IMR-90 (cell line): ENCODE data around the gene TMPRSS9. TPM values are rescaled to one million over a fixed set of nuclear protein-coding genes. Genes with fewer than 3 reads are reported as not detected.

Experiments used
- ATAC-seq: fragments of 200-7000 bp; cut with Tn5 transposase; 2 replicates; pipeline ENCODE4 v1.9.1; 2020; ENCODE audit warnings: low read depth, mild to moderate bottlenecking, moderate library complexity
- BruUV-seq: library from RNA; stranded (reverse); fragments of 400-500 nt; replicated peaks from 2 replicates; lab custom pipeline; 2021; lab: Mats Ljungman, UMichigan
- CTCF ChIA-PET: fragments of 300-600 bp; formaldehyde crosslinking; extraction: SDS; loops from one replicate; lab custom pipeline; 2021; ENCODE audit warnings: antibody characterized with exemption; lab: Yijun Ruan, JAX
- POLR2A ChIA-PET: fragments of 300-600 bp; sonication (Branson Sonifier 250); formaldehyde crosslinking; loops from one replicate; lab custom pipeline; 2022; ENCODE audit warnings: antibody characterized with exemption; ENCODE audit not compliant: unreplicated experiment; lab: Charles Lee
- DNase-seq: peaks from one replicate; pipeline ENCODE4 v3.0.0; 2013
- H2AFZ ChIP-seq: replicated peaks from 2 replicates; pipeline ENCODE3; 2013; ENCODE audit warnings: low read length, mild to moderate bottlenecking; ENCODE audit not compliant: poor library complexity
- H2AK5ac ChIP-seq: 2 replicates; pipeline ENCODE4 v1.6.1; 2013; ENCODE audit warnings: low read depth, low read length, inconsistent platforms
- H2AK9ac ChIP-seq: replicated peaks from 2 replicates; pipeline ENCODE3; 2013; ENCODE audit warnings: mild to moderate bottlenecking, low read depth, low read length, moderate library complexity; ENCODE audit not compliant: poor library complexity
- H2BK120ac ChIP-seq: 2 replicates; pipeline ENCODE4 v1.6.1; 2013; ENCODE audit warnings: low read depth, low read length, inconsistent platforms
- H2BK15ac ChIP-seq: 3 replicates; pipeline ENCODE4 v1.6.1; 2013; ENCODE audit warnings: low read depth, low read length, inconsistent platforms
- H2BK20ac ChIP-seq: 2 replicates; pipeline ENCODE4 v1.6.1; 2013; ENCODE audit warnings: low read depth, mild to moderate bottlenecking, inconsistent platforms, low read length, moderate library complexity
- H2BK5ac ChIP-seq: 2 replicates; pipeline ENCODE4 v1.6.1; 2013; ENCODE audit warnings: mild to moderate bottlenecking, low read depth, low read length, inconsistent platforms; ENCODE audit not compliant: poor library complexity, severe bottlenecking
- H3K14ac ChIP-seq: replicated peaks from 2 replicates; pipeline ENCODE4 v1.6.1; 2013; ENCODE audit warnings: low read depth, low read length, inconsistent platforms
- H3K18ac ChIP-seq: 2 replicates; pipeline ENCODE4 v1.6.1; 2013; ENCODE audit warnings: low read depth, low read length, control low read depth
- H3K23ac ChIP-seq: 2 replicates; pipeline ENCODE4 v1.6.1; 2013; ENCODE audit warnings: low read depth, low read length, inconsistent platforms
- H3K27ac ChIP-seq: 2 replicates; pipeline ENCODE4 v1.5.1; 2013; ENCODE audit warnings: mild to moderate bottlenecking, control low read depth, low read length; ENCODE audit not compliant: insufficient read depth
- H3K27me3 ChIP-seq: 2 replicates; pipeline ENCODE4 v1.6.1; 2013; ENCODE audit warnings: low read length; ENCODE audit not compliant: control insufficient read depth, insufficient read depth
- H3K36me3 ChIP-seq: 2 replicates; pipeline ENCODE4 v1.6.1; 2013; ENCODE audit warnings: low read length, mixed read lengths; ENCODE audit not compliant: control insufficient read depth, insufficient read depth
- H3K4ac ChIP-seq: 2 replicates; pipeline ENCODE4 v1.6.1; 2013; ENCODE audit warnings: low read depth, low read length, inconsistent platforms
- H3K4me1 ChIP-seq: 2 replicates; pipeline ENCODE4 v1.6.1; 2013; ENCODE audit warnings: low read length, mixed read lengths; ENCODE audit not compliant: control insufficient read depth, insufficient read depth
- H3K4me2 ChIP-seq: 2 replicates; pipeline ENCODE4 v1.6.1; 2013; ENCODE audit warnings: low read depth, mild to moderate bottlenecking, control low read depth, low read length, moderate library complexity
- H3K4me3 ChIP-seq: 2 replicates; pipeline ENCODE4 v1.5.1; 2013; ENCODE audit warnings: low read depth, mild to moderate bottlenecking, control low read depth, low read length, moderate library complexity; ENCODE audit not compliant: insufficient read depth
- H3K56ac ChIP-seq: 2 replicates; pipeline ENCODE4 v1.6.1; 2013; ENCODE audit warnings: low read length, inconsistent platforms; ENCODE audit not compliant: insufficient read depth; ENCODE audit errors: extremely low read depth
- H3K79me1 ChIP-seq, 2 experiments: 2 replicates each; pipeline ENCODE4 v1.6.1; 2013; ENCODE audit warnings: low read length in 2 of 2, inconsistent platforms in 1 of 2, low read depth in 1 of 2
- H3K9ac ChIP-seq: 2 replicates; pipeline ENCODE4 v1.6.1; 2013; ENCODE audit warnings: low read depth, low read length, control low read depth
- H3K9me1 ChIP-seq: 2 replicates; pipeline ENCODE4 v1.6.1; 2013; ENCODE audit warnings: low read length, inconsistent platforms; ENCODE audit not compliant: insufficient read depth
- H3K9me3 ChIP-seq: 2 replicates; pipeline ENCODE4 v1.6.1; 2013; ENCODE audit warnings: low read length; ENCODE audit not compliant: control insufficient read depth, insufficient read depth
- H4K20me1 ChIP-seq: 2 replicates; pipeline ENCODE4 v1.6.1; 2013; ENCODE audit warnings: low read length, inconsistent platforms; ENCODE audit not compliant: insufficient read depth
- H4K5ac ChIP-seq: 2 replicates; pipeline ENCODE4 v1.6.1; 2013; ENCODE audit warnings: mild to moderate bottlenecking, low read depth, low read length, control low read depth
- H4K8ac ChIP-seq, 2 experiments: 2 replicates each; pipeline ENCODE4 v1.6.1; 2013; ENCODE audit warnings: low read depth in 2 of 2, low read length in 2 of 2, control low read depth in 1 of 2, inconsistent platforms in 1 of 2
- H4K91ac ChIP-seq: 2 replicates; pipeline ENCODE4 v1.6.1; 2013; ENCODE audit warnings: low read depth, low read length, inconsistent platforms; ENCODE audit not compliant: insufficient read depth
- BHLHE40 ChIP-seq: fragments of 150-350 bp; IDR thresholded peaks from 2 replicates; pipeline ENCODE4 v1.6.1; 2016; ENCODE audit warnings: mild to moderate bottlenecking, low read depth, low read length
- CEBPB ChIP-seq: IDR thresholded peaks from 2 replicates; pipeline ENCODE4 v1.6.1; 2012; ENCODE audit warnings: low read depth, low read length, improper control_type of control experiment
- CHD1 ChIP-seq: IDR thresholded peaks from 2 replicates; pipeline ENCODE4 v1.6.1; 2012; ENCODE audit warnings: low read depth, low read length, improper control_type of control experiment
- FOS ChIP-seq: fragments of 150-350 bp; IDR thresholded peaks from 2 replicates; pipeline ENCODE4 v1.6.1; 2016; ENCODE audit warnings: low read depth, low read length
- MAFK ChIP-seq: IDR thresholded peaks from 2 replicates; pipeline ENCODE4 v1.6.1; 2012; ENCODE audit warnings: low read depth, low read length, improper control_type of control experiment
- MAZ ChIP-seq: IDR thresholded peaks from 2 replicates; pipeline ENCODE4 v1.6.1; 2012; ENCODE audit warnings: low read depth, mild to moderate bottlenecking, low read length, improper control_type of control experiment, moderate library complexity, borderline replicate concordance
- MXI1 ChIP-seq: IDR thresholded peaks from 2 replicates; pipeline ENCODE4 v1.6.1; 2012; ENCODE audit warnings: low read depth, mild to moderate bottlenecking, low read length, moderate library complexity, borderline replicate concordance
- NFE2L2 ChIP-seq: fragments of 150-350 bp; IDR thresholded peaks from 2 replicates; pipeline ENCODE4 v1.6.1; 2016; ENCODE audit warnings: low read depth, mild to moderate bottlenecking, low read length
- POLR2A ChIP-seq: IDR thresholded peaks from 2 replicates; pipeline ENCODE4 v1.6.1; 2012; ENCODE audit warnings: mild to moderate bottlenecking, low read depth, low read length
- RCOR1 ChIP-seq: IDR thresholded peaks from 2 replicates; pipeline ENCODE4 v1.6.1; 2012; ENCODE audit warnings: mild to moderate bottlenecking, low read length, improper control_type of control experiment; ENCODE audit not compliant: insufficient replicate concordance
- RFX5 ChIP-seq: IDR thresholded peaks from 2 replicates; pipeline ENCODE4 v1.8.0; 2012; ENCODE audit warnings: low read depth, mild to moderate bottlenecking, low read length, moderate library complexity
- SMC3 ChIP-seq: fragments of 150-350 bp; IDR thresholded peaks from 2 replicates; pipeline ENCODE4 v1.6.1; 2016; ENCODE audit warnings: low read depth, mild to moderate bottlenecking, antibody characterized with exemption, low read length, moderate library complexity
- WGBS, 2 experiments: methylation state at CpG; one replicate each; pipeline versions ENCODE4 v1.1.5 to v1.1.7; 2013; ENCODE audit warnings: missing lambda C conversion rate in 2 of 2; ENCODE audit not compliant: insufficient read length in 1 of 2; ENCODE audit errors: extremely low coverage in 2 of 2; 5-methylcytosine and 5-hydroxymethylcytosine counted together
- dilution Hi-C: fragments of 300-500 bp; cut with HindIII; formaldehyde crosslinking; loops from one replicate; pipeline ENCODE4 v1.14.3; 2018; ENCODE audit warnings: low sequenced_read_pairs; ENCODE audit not compliant: unreplicated experiment
- in situ Hi-C: fragments of 300-500 bp; cut with MboI; formaldehyde crosslinking; loops from 3 replicates; pipeline ENCODE4 v1.14.3; 2019; ENCODE audit warnings: low sequenced_read_pairs, inconsistent platforms, mixed read lengths
- intact Hi-C: fragments of 100-400 bp; cut with micrococcal nuclease; formaldehyde crosslinking; loops from 2 replicates; pipeline ENCODE4 v1.10.0; 2022
- polyA plus RNA-seq, 3 experiments: library from polyadenylated mRNA; depleted of rRNA; stranded (reverse); fragments of >200 nt; gene quantifications; 2 replicates each; pipeline ENCODE4 v1.2.3, GENCODE V29; 2012; ENCODE audit warnings: low replicate concordance in 1 of 3
- total RNA-seq: library from RNA; depleted of rRNA; stranded (reverse); fragments of >200 nt; gene quantifications from 2 replicates; pipeline ENCODE4 v1.2.3, GENCODE V29; 2012
- TF ChIP-seq, protein P1 (sequence below): fragments of 150-350 bp; IDR thresholded peaks from 2 replicates; pipeline ENCODE4 v1.6.1; 2017; ENCODE audit warnings: mild to moderate bottlenecking, antibody characterized with exemption, low read length, low read depth
- TF ChIP-seq, protein P2 (sequence below): fragments of 150-350 bp; IDR thresholded peaks from 2 replicates; pipeline ENCODE4 v1.6.1; 2016; ENCODE audit warnings: low read depth, mild to moderate bottlenecking, low read length, moderate library complexity, borderline replicate concordance
- TF ChIP-seq, protein P3 (sequence below): conservative IDR thresholded peaks from 2 replicates; pipeline ENCODE4 v1.5.1; 2012; ENCODE audit warnings: mild to moderate bottlenecking, low read depth, low read length, improper control_type of control experiment

The TMPRSS9 gene
- total and polyA plus RNA-seq, 2 of the 4 experiments (the other 2 are of a cell fraction), result not detected

DNA sequence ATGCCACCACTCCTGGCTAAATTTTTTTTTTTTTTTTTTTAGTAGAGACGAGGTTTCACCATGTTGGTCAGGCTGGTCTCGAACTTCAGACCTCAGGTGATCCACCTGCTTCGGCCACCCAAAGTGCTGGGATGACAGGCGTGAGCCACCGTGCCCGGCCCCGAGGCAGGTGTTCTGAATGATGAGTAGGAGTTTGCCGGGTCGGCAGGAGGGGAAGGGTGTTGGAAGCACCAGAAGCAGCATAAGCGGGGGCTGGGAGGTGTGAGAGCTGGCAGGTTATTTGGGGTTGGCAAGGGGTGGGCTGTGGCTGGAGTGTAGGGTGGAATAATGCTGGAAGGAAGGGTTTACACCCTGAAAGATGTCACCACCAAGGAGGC is 29.8 kb upstream of the TMPRSS9 start:
- Histone ChIP-seq H2AFZ (no peak overlapping the region), H2BK120ac (no peak overlapping the region), H3K27ac (no peak overlapping the region), H2BK15ac (no peak overlapping the region), H3K4ac (no peak overlapping the region), H2AK9ac (no peak overlapping the region), H3K27me3 (no peaks in the 10 kb centered on the region), H3K4me3 (no peak overlapping the region), H2AK5ac (peak overlapping the region; percentile 5; the same call in 1 of the 2 replicates), H3K79me1 (peaks cover 34 to 77% of the 10 kb centered on the region in 2 experiments), H3K9ac (no peak overlapping the region), H3K4me2 (no peak overlapping the region), H3K36me3 (peaks cover 9% of the 10 kb centered on the region), H3K9me1 (no peaks in the 10 kb centered on the region), H4K5ac (no peak overlapping the region), H3K9me3 (no peaks in the 10 kb centered on the region), H4K8ac (no peak overlapping the region), H4K91ac (no peak overlapping the region), H3K14ac (no peak overlapping the region), H3K18ac (no peak overlapping the region), H3K4me1 (peaks cover 4% of the 10 kb centered on the region), H3K56ac (no peak overlapping the region), H2BK5ac (no peak overlapping the region), H2BK20ac (no peak overlapping the region), H3K23ac (no peak overlapping the region), H4K20me1 (peaks cover 38% of the 10 kb centered on the region)
- in situ Hi-C loops (no loop called here), dilution Hi-C loops (no loop called here), intact Hi-C loops (no loop called here)
- POLR2A ChIA-PET, result no interaction called here
- BruUV-seq, result no TSS peak
- no peak for DNase-seq
- no peak for ATAC-seq
- TF ChIP-seq FOS (no peak), MAFK (no peak), POLR2A (no peak), CEBPB (no peak), MXI1 (no peak), BHLHE40 (no peak), SMC3 (no peak), MAZ (no peak), NFE2L2 (no peak), RFX5 (no peak), CHD1 (no peak), RCOR1 (no peak)
- TF ChIP-seq, protein P1, sequence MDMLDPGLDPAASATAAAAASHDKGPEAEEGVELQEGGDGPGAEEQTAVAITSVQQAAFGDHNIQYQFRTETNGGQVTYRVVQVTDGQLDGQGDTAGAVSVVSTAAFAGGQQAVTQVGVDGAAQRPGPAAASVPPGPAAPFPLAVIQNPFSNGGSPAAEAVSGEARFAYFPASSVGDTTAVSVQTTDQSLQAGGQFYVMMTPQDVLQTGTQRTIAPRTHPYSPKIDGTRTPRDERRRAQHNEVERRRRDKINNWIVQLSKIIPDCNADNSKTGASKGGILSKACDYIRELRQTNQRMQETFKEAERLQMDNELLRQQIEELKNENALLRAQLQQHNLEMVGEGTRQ, result no peak
- TF ChIP-seq, protein P2, sequence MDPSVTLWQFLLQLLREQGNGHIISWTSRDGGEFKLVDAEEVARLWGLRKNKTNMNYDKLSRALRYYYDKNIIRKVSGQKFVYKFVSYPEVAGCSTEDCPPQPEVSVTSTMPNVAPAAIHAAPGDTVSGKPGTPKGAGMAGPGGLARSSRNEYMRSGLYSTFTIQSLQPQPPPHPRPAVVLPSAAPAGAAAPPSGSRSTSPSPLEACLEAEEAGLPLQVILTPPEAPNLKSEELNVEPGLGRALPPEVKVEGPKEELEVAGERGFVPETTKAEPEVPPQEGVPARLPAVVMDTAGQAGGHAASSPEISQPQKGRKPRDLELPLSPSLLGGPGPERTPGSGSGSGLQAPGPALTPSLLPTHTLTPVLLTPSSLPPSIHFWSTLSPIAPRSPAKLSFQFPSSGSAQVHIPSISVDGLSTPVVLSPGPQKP, result no peak
- TF ChIP-seq, protein P3, sequence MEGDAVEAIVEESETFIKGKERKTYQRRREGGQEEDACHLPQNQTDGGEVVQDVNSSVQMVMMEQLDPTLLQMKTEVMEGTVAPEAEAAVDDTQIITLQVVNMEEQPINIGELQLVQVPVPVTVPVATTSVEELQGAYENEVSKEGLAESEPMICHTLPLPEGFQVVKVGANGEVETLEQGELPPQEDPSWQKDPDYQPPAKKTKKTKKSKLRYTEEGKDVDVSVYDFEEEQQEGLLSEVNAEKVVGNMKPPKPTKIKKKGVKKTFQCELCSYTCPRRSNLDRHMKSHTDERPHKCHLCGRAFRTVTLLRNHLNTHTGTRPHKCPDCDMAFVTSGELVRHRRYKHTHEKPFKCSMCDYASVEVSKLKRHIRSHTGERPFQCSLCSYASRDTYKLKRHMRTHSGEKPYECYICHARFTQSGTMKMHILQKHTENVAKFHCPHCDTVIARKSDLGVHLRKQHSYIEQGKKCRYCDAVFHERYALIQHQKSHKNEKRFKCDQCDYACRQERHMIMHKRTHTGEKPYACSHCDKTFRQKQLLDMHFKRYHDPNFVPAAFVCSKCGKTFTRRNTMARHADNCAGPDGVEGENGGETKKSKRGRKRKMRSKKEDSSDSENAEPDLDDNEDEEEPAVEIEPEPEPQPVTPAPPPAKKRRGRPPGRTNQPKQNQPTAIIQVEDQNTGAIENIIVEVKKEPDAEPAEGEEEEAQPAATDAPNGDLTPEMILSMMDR, result no peak
- CTCF ChIA-PET, result no interaction called here
- WGBS, 2 experiments, result 85% methylated on average over 8 of the region's 10 CpGs; no CpG with 5 or more reads in 1 of the 2 experiments
